GM18861 (cell line): ENCODE data around the gene KIFAP3.
"Not testable (repeated sequence)": the region's sequence is repeated elsewhere in the genome, so short reads cannot be mapped to it uniquely, and the experiment has no call there.

Experiments used
- ATAC-seq: cut with Tn5 transposase; IDR thresholded peaks from one replicate; pipeline ENCODE4 v1.9.1; 2021; ENCODE audit not compliant: unreplicated experiment

The KIFAP3 gene

DNA sequence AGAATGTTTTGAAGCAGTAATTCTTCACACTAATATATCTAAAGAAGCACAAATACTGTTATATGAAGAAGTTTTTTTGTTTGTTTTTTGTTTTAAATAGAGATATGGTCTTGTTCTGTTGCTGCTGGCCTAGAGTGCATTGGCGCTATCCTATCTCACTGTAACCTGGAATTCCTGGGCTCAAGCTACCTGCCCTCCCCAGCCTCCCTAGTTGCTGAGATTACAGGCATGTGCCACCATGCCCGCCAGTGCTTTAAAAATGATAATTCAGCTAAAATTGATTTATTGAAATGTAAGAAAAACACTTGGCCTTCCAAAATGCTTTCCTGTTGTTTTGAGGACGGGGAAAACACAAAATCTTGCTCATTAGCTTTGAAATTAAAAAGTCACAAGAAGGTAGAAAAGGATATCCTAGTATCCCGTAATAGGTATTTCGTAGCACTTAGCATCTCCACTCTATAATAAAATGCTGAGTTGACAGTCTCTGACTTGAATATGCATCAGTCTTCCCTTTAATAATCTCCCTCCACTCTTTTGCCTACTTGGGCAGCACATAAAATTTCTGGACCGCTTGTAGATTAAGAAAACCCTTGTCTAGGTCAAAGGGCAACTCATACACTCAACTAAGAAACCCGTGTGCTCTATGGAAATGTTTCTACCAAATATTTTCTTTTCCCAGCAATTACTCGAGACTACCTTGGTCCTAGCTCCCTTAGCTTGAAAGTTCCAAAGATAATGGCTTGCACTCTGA is 182.1 kb downstream of the KIFAP3 start:
- ATAC-seq: no peak

DNA sequence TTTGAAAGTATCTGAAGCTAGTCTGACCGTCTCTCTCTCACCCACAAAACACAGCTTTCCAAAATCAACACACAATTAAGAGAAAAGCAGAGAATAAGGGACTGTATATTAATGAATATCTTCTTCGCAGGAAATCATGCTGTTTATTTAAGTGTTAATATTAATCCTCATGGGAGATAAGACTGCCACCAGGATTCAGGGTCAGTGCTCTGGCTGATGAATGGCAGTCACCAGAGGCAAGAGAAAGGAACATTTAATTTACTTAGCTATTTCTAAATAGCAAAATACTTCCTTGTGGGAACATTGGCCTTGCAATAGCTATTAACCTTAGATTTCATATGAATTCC is 183.0 kb downstream of the KIFAP3 start:
- no peak for ATAC-seq

DNA sequence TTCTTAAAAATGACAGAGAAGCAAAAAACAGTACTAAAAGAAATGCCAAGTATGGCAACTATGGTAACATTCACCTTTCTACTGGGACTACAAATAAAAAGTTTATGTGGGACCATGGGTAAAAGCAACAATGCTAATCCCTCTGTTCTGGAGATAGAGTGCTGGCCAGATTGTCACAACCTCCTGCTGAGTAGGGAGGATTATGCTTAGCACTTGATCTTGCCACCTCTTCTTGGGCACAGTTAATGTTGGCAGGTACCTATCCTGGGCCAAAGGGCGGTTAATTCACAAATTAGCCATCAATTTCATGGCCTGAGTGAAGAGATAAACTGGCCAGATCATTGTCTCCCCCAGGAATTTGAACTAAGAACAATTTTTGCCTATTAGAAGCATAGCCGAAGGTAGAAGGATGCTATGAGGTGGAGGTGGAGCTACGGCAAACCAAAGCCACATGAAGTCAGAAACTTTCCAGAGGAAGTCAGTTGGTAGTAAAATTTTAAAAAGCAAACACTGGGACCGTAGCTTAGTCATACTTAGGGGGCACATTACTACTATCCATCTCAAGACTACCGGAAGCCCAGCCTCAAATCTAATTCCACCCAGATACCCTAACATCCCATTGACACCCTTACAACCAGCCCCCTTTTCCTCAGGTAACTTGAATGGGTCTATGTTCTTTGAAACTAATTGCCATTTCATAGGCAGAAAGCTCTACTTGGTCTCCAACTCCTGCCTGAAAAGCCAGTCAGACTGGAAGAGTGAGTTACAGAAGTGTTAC is 183.5 kb downstream of the KIFAP3 start:
- no peak for ATAC-seq

DNA sequence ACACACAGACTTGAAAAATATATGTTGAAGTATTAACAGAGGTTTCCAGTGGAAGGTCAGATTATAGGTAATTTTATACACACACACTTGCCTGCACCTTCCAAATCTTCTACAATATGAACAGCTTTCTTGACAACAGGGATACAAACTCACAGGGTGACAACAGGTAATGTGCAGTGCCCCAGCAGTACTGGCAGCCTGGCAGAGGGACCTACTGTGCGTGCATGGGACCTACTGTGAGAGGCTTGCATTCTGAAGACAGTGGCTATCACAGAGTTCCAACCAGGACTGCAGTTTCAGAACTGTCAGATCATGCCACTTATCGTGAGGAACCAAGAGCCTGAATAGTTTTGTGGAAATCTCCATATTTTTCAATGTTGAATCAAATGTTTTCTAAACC is 184.6 kb downstream of the KIFAP3 start:
- ATAC-seq: no peak

DNA sequence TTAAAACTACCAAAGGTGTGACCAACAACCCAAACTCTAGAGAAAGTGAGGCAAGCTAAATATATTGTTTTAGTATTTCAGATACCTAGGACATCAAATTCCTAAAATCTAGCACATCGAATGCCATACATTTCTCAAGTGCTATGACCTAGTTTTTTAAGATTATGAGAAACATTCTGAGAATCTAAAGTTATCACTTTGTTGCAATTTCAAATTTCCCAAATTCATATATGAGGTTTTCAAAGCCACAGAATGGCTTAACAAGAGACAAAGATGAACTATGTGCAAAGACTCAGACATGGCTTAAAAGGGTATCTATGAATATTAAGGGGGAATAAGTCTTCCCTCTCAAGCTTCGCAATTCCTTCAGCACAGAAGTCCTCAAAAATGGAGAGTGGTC is 187.6 kb downstream of the KIFAP3 start:
- no peak for ATAC-seq

DNA sequence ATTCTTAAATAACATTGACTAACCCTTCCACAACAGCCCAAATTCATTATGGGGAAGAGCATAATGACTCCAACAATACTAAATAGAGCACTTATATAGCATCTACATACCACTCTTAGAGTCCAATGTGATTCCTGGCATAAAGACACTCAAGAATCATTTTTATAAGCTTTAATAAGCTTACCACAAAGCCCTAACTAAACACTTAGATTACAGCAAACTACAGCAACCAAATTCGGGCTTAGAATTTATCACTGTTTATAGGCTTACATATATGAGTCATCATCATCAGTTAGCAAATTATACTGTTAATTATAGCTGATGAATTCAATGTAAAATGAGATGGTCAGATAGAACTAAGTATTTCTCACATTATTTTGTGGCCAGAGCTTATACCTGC is 188.1 kb downstream of the KIFAP3 start:
- no peak for ATAC-seq

DNA sequence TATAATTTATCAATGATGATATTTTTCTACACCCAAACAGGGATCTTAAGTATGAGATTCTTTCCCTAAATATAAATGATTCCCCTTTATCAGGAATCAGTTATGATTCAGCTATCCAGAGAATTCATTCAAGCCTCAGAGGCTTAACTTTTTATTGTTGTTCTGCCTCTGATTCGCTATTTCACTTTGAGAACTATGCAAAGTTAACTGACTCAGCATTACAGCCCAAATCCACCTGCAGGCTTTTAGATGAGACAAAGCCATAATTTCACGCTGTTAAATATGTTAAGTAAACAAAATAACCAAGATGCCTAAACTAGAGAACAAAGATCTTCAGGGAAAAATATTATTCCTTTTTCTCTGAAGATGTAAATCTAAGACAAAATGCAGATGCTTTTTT is 189.3 kb downstream of the KIFAP3 start:
- no peak for ATAC-seq

DNA sequence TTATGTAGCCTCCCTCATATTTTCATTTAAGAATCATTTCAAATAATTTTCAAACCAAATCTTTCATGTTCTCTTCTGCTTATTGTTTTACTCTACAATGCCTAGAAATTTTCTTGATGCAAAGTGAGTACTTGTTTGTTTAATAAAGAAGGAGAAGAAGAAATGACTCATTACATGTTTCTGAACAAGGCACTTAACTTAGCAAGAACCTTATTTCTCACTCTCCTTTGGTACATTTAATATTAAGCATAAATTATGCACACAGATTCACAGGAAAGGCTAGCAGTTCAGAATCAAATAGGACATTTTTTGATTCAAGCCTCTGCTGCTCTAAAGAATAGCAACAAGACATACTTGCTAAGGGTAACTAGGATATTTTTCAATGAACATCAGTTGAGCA is 189.9 kb downstream of the KIFAP3 start:
- no peak for ATAC-seq

DNA sequence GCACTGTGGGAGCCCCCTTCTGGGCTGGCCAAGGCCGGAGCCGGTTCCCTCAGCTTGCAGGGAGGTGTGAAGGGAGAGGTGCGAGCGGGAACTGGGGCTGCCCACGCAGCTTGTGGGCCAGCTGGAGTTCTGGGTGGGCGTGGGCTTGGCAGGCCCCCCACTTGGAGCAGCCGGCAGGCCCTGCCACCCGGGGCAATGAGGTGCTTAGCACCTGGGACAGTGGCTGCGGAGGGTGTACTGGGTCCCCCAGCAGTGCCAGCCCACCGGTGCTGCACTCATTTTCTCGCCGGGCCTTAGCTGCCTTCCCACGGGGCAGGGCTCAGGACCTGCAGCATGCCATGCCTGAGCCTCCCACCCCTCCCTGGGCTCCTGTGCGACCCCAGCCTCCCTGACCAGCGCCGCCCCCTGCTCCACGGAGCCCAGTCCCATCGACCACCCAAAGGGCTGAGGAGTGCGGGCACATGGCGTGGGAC is 192.4 kb downstream of the KIFAP3 start:
- ATAC-seq: no peak

DNA sequence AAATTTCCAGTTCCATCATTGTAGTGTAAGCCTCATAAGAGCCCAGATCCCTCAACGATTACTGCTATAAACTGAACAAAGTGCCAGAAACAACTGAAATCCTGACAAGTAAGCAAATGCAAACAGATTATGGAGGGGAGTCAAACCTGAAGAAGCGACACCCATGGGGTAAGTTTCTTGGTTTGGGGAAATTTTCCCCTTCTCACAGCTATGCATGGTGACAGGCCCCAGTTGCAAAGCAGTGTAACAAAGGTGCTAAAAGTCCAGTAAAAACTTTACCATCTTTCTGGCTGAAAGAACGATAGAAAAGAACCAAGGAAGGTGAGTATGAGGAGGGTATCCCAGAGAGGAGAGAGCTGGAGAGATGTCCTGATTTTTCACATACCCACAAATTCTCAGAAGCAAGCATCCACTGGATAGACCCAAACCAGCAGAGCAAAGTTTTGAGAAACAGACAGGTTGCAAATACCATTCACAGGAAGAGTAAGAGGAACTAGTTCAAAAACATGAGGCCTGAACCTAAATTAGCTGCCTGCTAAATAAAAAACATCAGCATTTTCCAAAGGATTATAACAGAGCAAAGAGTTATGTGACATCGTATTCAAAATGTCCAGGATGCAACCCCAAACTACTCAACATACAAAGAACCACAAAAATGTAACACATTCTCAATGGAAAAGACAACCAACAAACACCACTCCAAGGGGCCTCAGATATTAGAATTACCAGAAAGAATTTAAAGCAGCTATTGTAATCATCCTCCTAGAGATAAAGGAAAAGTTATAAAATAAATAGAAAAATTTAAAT is 195.3 kb downstream of the KIFAP3 start:
- no peak for ATAC-seq

DNA sequence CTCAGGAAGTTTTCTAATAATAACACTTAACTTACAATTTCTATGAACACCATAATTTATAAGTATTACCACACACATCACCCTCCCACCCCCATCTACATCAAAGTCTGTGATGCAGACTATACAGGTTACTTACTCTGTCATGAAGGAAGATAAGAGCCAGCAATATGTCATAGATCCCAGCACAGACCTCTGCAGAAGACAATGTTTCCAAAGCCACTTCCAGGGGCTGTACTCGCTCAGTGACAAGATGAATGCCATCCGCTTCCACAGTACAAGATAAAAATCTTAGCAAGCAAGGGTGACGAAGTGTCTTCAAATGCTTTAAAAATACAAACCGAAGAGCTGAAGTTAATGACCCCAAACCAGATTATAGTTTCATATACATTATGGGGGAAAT is 196.0 kb downstream of the KIFAP3 start:
- no peak for ATAC-seq

DNA sequence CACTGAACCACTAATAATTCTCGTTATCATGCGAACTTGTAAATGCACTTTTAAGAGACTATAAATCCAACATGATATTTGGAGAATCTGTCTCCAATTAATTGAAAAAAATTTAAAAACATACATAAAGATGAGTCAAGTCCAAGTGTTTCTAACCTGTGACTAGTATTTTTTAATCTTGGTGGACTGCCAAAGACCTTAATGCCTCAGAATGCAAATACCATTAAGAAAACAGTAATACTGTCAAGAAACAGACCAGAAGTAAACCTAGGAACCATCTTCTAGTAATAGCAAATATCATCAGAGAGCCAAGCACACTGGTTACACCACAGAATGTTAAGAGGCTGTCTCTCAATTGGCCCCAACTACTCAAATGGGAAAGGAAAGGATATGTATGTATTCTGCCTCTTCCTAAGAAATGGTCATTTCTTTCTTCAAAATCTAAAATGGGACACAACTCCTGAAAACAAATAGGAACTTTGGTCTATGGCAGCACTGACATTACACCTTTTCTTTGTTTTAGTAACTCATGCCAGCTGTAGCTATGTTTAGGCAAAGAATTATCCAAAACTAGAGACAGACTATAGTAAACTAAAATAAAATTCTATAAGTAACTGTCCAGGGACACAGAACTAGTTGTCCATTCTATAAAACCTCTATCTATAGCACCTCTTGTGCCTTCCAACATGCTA is 196.5 kb downstream of the KIFAP3 start:
- no peak for ATAC-seq

DNA sequence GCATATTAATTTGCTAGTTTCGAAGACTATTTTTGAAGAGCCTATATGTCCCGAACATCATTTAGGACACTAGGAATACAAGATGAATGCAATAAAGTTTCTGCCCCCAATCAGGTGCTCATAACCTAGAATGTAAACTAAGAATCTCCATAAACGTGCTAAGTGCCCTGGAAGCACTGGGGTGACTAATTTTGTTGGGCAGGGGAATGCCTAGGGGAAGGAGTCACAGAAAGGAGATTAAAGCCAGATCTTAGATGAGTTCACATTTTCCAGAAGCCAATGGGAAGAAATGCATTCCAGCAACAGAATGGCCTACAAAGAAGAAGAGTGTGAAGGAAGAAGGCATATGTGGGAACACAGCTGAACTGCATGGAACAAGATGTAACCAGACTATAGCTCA is 200.3 kb downstream of the KIFAP3 start:
- ATAC-seq: no peak

DNA sequence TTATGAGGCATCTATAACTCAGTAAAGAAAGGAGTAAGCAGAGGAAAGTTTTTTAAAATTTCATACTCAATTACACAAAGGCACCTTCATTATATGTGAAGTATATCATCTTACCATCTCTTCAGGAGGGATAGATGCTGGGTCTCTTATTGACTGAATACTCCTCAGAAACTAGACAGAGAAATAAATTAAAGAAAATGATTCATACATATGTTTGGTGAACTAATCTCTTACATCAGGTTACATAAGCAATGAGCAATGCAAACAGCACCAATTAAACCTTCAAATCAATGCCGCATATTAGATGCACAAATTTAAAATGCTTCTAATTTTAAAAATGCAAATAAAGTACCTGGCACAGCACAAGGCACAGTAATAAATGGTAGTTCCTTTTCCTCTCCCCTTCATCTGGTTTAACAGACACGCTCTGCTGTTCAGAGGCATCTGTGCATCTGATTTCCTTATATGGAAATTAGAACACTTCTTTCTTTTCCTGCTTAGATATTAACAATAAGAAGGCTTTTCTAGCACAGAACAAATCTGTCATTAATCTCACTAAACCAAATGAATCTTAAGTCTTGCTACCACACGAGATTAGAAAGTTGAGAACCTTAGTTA is 200.8 kb downstream of the KIFAP3 start:
- ATAC-seq: no peak

DNA sequence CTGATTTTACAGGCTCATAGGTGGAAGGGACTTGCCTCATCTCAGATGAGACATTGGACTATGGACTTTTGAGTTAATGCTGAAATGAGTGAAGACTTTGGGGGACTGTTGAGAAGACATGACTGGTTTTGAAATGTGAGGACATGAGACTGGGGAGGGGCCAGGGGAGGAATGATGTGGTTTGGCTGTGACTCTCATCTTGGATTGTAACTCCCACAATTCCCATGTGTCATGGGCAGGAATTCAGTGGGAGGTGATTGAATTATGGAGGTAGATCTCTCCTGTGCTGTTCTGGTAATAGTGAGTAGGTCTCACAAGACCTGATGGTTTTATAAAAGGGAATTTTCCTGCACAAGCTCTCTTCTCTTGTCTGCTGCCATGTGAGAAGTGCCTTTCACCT is 201.6 kb downstream of the KIFAP3 start:
- no peak for ATAC-seq

DNA sequence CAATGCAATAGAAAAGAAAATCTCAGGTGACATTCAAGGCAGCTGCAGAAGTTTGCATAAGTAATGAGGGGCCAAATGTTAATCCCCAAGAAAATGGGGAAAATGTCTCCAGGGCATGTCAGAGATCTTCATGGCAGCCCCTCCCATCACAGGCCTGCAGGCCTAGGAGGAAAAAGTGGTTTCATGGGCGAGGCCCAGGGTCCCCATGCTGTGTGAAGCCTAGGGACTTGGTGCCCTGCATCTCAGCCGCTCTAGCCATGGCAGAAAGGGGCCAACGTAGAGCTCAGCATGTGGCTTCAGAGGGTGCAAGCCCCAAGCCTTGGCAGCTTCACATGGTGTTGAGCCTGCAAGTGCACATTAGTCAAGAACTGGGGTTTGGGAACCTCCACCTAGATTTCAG is 202.5 kb downstream of the KIFAP3 start:
- ATAC-seq: not testable (repeated sequence)
